GM12874 (cell line): ENCODE measurements around the gene GNG12.

Experiments used
- TF ChIP-seq, protein P1 (sequence below): IDR thresholded peaks from 2 replicates; pipeline ENCODE4 v1.5.1; 2011; ENCODE audit warnings: low read depth, mild to moderate bottlenecking, control low read depth, low read length, moderate library complexity; ENCODE audit not compliant: insufficient read depth

GNG12 gene

DNA sequence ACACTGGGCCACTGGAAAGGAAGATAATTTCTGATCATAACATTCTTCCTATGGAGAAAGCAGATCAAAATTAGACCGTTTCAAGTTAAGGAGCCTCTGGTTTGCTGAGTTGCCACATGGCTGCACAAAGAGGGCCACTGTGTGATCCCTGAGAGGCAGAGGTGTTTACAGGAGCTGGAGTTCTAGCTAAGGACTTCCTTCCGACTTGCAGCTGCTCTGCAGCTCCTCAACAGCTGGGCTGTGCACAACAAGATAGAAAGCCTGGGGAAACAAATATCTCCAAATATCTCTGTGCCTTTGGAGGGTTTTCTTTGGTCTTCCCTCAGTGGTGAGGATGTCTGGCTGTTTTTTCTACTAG lies 121.4 kb downstream of the GNG12 start:
- TF ChIP-seq, protein P1, sequence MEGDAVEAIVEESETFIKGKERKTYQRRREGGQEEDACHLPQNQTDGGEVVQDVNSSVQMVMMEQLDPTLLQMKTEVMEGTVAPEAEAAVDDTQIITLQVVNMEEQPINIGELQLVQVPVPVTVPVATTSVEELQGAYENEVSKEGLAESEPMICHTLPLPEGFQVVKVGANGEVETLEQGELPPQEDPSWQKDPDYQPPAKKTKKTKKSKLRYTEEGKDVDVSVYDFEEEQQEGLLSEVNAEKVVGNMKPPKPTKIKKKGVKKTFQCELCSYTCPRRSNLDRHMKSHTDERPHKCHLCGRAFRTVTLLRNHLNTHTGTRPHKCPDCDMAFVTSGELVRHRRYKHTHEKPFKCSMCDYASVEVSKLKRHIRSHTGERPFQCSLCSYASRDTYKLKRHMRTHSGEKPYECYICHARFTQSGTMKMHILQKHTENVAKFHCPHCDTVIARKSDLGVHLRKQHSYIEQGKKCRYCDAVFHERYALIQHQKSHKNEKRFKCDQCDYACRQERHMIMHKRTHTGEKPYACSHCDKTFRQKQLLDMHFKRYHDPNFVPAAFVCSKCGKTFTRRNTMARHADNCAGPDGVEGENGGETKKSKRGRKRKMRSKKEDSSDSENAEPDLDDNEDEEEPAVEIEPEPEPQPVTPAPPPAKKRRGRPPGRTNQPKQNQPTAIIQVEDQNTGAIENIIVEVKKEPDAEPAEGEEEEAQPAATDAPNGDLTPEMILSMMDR: no peak

DNA sequence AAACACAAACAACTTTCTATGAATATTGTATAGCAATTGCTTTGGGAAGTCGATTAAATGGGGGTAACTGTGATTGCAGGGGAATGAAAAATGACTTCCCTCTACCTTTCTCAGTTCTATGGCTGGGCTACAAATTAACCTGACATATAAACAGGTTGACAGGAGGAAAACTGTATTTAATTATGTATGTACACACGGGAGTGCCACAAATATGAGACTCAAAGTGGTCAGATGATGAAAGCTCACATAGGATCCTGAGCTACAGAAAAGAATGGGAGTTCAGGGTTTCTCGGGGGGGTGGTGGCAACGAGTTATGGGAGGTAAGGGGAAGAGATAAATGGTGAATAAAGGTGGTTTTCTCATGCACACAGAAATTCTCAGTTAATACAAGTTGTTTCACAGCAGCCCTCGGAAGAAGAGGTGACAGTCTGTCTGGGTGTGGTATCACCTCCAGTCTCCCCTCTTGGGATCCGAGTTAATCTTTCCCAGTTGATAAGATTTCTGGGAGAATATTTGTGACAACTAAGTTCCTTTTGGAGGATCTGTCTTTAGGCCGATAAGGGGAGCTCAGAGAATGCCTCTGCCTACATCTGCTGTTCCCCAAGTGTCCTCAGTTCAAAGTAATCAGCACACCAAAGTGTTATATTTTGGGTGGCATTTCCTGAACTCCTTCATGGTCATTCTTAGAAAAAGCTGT lies 122.0 kb downstream of the GNG12 start:
- TF ChIP-seq, protein P1: no peak

DNA sequence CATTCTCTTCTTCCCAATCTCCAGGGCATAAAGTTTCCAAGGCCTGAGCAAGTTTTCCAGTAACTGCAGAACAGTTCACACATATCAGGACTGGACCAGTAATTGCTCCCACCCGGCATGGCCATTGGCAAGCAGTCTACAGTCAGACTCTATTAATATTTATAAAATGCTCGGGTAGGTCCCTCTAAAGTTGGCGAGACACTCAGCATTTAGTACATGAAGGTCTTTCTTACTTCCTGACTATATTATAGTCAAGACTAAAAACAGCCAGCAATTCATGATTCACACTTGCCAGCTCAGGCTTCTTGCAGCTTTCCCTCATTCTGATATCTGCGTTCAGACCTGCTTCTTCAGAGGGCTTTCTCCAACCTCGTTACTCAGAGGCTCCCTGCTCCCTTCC lies 122.8 kb downstream of the GNG12 start:
- TF ChIP-seq, protein P1: no peak

DNA sequence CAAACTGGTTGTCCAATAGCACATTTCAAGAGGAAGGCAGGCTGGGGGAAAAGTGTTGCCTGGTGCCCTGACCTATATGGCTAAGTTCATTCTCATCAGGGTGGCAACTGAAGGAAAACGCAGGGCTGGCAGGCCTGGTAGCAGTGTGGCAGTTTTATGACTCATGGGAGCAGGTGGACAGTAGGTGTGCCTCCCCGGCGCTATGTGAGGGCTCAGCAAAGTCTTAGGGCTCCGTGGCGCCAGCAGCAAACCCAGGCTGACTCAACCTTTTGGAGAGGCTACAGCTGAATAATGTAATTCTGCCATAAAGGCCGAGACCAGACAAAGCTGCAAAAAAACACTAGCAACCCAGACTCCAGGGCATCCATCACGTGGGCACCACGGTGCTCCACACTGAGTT lies 124.7 kb downstream of the GNG12 start:
- TF ChIP-seq, protein P1: no peak

DNA sequence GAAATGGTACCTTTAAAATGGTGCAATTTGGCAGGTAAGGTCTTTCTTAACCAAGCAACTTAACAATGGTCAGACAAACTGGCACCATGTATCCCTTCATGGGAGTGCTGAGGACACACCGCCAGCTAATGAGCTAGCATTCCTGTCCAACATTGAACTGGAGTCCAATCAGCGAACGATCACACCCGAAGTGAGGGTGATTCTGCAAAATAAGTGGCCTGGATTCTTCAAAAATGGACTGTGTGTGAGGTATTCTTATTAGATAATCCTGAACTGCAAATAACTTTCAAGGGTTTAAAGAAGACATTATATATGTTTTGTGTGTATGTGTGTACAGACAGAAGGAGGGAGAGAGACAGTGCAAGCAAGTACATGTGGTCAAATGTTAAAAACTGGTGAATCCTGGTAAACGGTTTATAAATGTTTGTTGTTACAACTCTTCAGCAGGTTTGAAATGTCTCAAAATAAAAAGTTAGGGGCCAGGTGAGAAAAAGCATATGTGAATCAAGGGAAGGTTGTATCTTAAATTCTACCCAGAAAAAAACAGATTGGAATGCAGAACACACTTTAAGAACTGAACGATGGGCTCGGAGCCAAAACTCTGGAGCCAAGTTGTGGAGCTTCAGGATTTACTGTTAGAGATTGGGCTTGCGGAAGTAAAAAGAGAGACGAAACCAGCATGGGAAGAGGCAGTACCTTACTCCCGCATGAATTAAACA lies 127.4 kb downstream of the GNG12 start:
- TF ChIP-seq, protein P1: no peak

DNA sequence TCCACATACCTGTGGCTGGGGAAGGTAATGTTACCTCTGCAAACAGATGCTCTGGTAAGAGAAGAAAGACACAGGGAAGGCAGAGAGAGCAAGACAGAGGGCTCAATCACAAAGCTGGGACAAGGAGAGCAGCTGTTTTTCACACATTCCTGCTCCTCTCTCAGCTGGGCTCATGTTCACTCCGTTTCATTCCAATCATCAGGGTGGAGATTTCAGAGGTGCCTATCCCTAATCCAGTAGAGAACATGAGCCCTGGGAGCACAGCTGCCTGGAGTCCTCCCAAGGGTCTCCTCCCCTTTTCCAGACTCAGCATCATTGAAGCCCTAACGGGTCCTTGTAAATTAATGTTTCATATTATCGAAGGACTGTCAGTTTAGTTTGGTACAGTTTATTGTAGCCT lies 128.9 kb downstream of the GNG12 start:
- TF ChIP-seq, protein P1: no peak

DNA sequence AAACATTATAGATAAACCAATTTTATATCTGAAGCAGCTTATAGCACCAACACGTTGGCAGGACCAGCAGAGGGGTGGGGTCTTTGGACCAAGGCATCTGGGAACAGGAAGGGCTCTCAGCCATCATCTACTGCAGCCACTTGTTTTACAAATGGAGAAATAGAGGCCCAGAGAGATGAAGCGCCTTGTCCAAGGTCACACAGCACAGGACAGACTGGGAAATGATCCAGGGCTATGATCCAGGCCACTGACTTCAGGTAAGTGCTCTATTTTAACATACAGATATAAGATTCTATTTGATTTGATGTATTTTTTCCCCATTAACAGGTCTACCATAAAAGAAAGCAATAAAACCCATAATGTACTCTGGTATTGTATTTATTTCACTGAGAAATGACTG lies 131.4 kb downstream of the GNG12 start:
- TF ChIP-seq, protein P1: no peak
